ENCODE measurements around the gene ELK3.

Gene ELK3

GRCh38 chr12:96258104-96258961 is 64.2 kb downstream of the ELK3 start:
- DNase-seq (ENCODE audit: low spot score), result no peak

- DNase-seq (ENCODE audit: low spot score), result no peak
Measured at GRCh38 chr12:96260231-96260630, 66.1 kb downstream of the ELK3 start.

GRCh38 chr12:96260644-96261043 is 66.5 kb downstream of the ELK3 start:
- no peak for DNase-seq (ENCODE audit: low spot score)

GRCh38 chr12:96261557-96261956 is 67.4 kb downstream of the ELK3 start:
- DNase-seq (ENCODE audit: low spot score), result no peak

GRCh38 chr12:96263449-96263902 is 69.3 kb downstream of the ELK3 start:
- peak; percentile 32 for DNase-seq (ENCODE audit: low spot score)

- no peak for DNase-seq (ENCODE audit: low spot score)
Measured at GRCh38 chr12:96265400-96265799, 71.2 kb downstream of the ELK3 start.

- DNase-seq (ENCODE audit: low spot score), result no peak
Measured at GRCh38 chr12:96265836-96266235, 71.7 kb downstream of the ELK3 start.

GRCh38 chr12:96266238-96266637 is 72.1 kb downstream of the ELK3 start:
- no peak for DNase-seq (ENCODE audit: low spot score)

GRCh38 chr12:96271469-96272199 is 77.5 kb downstream of the ELK3 start:
- DNase-seq (ENCODE audit: low spot score), result no peak

- no peak for DNase-seq (ENCODE audit: low spot score)
Measured at GRCh38 chr12:96274331-96274730, 80.2 kb downstream of the ELK3 start.

- no peak for DNase-seq (ENCODE audit: low spot score)
Measured at GRCh38 chr12:96285158-96285557, 91.0 kb downstream of the ELK3 start.

- no peak for DNase-seq (ENCODE audit: low spot score)
Measured at GRCh38 chr12:96289067-96289466, 94.9 kb downstream of the ELK3 start.

- no peak for DNase-seq (ENCODE audit: low spot score)
Measured at GRCh38 chr12:96293093-96293492, 98.9 kb downstream of the ELK3 start.

GRCh38 chr12:96294831-96295230 is 100.7 kb downstream of the ELK3 start:
- DNase-seq (ENCODE audit: low spot score), result no peak

GRCh38 chr12:96295532-96296160 is 101.5 kb downstream of the ELK3 start:
- DNase-seq (ENCODE audit: low spot score), result no peak

GRCh38 chr12:96297504-96297903 is 103.3 kb downstream of the ELK3 start:
- no peak for DNase-seq (ENCODE audit: low spot score)

GRCh38 chr12:96300064-96300463 is 105.9 kb downstream of the ELK3 start:
- no peak for DNase-seq (ENCODE audit: low spot score)

- DNase-seq (ENCODE audit: low spot score), result no peak
Measured at GRCh38 chr12:96301732-96302131, 107.6 kb downstream of the ELK3 start.

- no peak for DNase-seq (ENCODE audit: low spot score)
Measured at GRCh38 chr12:96302687-96303310, 108.6 kb downstream of the ELK3 start.

- DNase-seq (ENCODE audit: low spot score), result no peak
Measured at GRCh38 chr12:96303653-96304052, 109.5 kb downstream of the ELK3 start.

- DNase-seq (ENCODE audit: low spot score), result no peak
Measured at GRCh38 chr12:96305665-96306064, 111.5 kb downstream of the ELK3 start.

GRCh38 chr12:96308881-96309280 is 114.7 kb downstream of the ELK3 start:
- DNase-seq (ENCODE audit: low spot score), result no peak

Measured in HuH-7.5 (cell line).